Adipocyte (in vitro differentiated cells): Measurements from ENCODE around the gene ITIH3.

Experiments
- DNase-seq: peaks from one replicate; pipeline ENCODE4 v3.0.0-alpha.2; 2015; ENCODE audit warnings: low read depth
- H3K27me3 ChIP-seq: replicated peaks from 2 replicates; pipeline ENCODE4 v1.7.0; 2013; ENCODE audit warnings: mild to moderate bottlenecking, low read length, moderate library complexity; ENCODE audit not compliant: control insufficient read depth, insufficient read depth
- H3K36me3 ChIP-seq: 2 replicates; pipeline ENCODE4 v1.7.0; 2013; ENCODE audit warnings: low read length, mild to moderate bottlenecking, moderate library complexity; ENCODE audit not compliant: control insufficient read depth, insufficient read depth, severe bottlenecking
- H3K4me1 ChIP-seq: 2 replicates; pipeline ENCODE4 v1.7.0; 2013; ENCODE audit warnings: mild to moderate bottlenecking, low read length, moderate library complexity; ENCODE audit not compliant: control insufficient read depth, insufficient read depth
- H3K4me3 ChIP-seq: 2 replicates; pipeline ENCODE4 v1.7.0; 2013; ENCODE audit warnings: mild to moderate bottlenecking, low read length, moderate library complexity
- H3K9ac ChIP-seq: 2 replicates; pipeline ENCODE4 v1.7.0; 2013; ENCODE audit warnings: mild to moderate bottlenecking, low read length, moderate library complexity
- H3K9me3 ChIP-seq: 2 replicates; pipeline ENCODE4 v1.7.0; 2013; ENCODE audit warnings: mild to moderate bottlenecking, low read length, moderate library complexity; ENCODE audit not compliant: control insufficient read depth

The ITIH3 gene

DNA sequence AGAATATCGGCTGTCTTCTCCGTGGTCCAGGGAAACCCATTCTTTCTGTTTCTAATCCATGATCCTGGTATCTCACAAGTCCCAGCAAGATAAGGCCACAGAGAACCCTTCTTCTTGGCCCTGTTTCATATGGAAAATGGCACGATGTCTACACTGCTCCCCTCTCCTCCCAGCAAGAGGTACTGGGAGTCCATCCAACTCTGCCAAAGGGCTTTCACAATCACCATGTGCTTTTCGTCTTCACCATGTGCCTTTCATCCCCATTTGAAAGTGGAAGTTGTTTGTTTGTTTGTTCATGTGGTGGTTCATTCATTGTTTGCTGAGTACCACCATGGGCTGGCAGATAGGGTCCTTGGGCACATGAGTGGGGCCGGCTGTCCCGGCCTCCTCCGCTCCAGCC lies 5.5 kb downstream of the ITIH3 start:
- no peaks in the 10 kb centered on the region for H3K36me3 ChIP-seq
- peak; percentile 34 for DNase-seq
- no peak overlapping the region for H3K9ac ChIP-seq
- H3K4me1 ChIP-seq: peaks cover 25% of the 10 kb centered on the region
- H3K9me3 ChIP-seq: no peaks in the 10 kb centered on the region
- H3K4me3 ChIP-seq: no peak overlapping the region
- H3K27me3 ChIP-seq: peaks cover 4% of the 10 kb centered on the region

DNA sequence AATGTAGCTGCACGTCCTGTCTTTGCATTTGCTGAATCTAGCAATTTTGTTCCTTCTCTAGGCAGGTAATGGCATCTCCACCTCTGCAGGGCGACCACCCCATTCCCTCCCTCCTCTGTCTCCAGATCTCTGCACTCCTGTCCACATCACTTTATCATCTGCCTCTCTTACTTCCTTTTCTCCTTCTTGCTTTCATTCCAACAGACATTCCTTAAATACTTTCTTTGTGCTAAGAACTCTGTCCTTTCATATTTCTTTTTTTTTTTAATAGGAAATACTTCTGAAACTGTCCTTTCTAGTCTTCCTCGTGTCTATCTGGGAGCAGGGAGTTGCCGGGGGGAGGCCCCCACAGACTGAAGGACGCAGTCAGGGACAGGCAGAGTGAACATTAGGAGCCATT lies 7.2 kb downstream of the ITIH3 start:
- peaks cover 25% of the 10 kb centered on the region for H3K4me1 ChIP-seq
- peaks cover 6% of the 10 kb centered on the region for H3K27me3 ChIP-seq
- no peaks in the 10 kb centered on the region for H3K9me3 ChIP-seq
- H3K4me3 ChIP-seq: no peak overlapping the region
- DNase-seq: peak; percentile 28
- H3K9ac ChIP-seq: peak overlapping the region; percentile 28
- no peaks in the 10 kb centered on the region for H3K36me3 ChIP-seq

DNA sequence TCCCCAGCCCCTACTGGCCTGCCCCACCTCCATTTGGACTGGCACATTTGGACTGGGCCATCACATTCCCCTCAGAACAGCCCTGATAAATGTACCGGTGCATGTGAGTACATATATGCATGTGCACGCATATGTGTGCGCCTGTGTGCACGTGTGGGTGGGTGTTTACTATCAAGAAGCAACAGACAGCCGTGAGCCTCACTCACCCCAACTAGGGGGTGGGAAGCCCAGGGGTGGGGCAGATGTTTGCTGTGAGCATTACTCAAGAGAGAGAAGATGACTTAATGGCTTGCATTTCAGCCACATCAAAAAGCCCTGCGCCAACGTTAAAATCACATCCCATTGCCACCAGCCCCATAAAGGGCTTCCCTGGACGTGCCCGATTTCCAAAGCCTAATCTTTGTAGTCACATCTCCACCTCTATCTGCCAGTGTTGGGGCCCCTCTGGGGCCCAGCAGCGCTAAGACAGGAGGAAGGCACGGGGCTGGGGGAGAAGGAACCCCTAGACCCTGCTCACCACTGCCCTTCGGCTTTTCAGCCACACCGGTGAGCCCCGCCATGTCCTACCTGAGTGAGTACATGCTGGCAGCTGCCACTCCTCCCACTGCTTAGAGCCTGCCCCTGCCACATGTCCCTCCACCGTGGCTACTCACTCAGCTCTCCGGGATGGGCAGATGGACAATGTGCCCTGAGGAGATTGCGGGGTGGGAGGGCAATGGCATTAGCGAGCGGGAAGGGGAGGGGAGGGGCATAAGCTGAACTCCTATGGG lies 10.9 kb downstream of the ITIH3 start:
- DNase-seq: no peak
- Histone ChIP-seq H3K36me3 (no peaks in the 10 kb centered on the region), H3K9ac (no peak overlapping the region), H3K4me1 (peaks cover 8% of the 10 kb centered on the region), H3K27me3 (peaks cover 29% of the 10 kb centered on the region), H3K9me3 (no peaks in the 10 kb centered on the region), H3K4me3 (no peak overlapping the region)

DNA sequence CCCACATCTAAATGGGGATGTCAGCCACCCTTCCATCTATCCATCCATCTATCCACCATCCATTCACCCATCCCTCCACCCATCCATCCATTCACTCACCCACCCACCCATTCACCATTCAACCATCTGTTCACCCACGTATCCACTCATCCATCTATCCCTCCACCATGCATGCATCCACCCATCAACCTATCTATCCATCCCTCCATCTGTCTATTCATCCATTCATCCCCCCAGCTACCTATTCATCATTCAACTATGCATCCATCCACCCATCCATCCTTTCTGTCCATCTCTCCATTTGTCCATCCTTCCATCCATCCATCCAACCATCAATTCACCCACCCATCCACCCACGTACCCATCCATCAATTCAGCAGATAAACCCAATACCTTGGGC lies 14.6 kb downstream of the ITIH3 start:
- Histone ChIP-seq H3K27me3 (peaks cover 31% of the 10 kb centered on the region), H3K9me3 (no peaks in the 10 kb centered on the region)

DNA sequence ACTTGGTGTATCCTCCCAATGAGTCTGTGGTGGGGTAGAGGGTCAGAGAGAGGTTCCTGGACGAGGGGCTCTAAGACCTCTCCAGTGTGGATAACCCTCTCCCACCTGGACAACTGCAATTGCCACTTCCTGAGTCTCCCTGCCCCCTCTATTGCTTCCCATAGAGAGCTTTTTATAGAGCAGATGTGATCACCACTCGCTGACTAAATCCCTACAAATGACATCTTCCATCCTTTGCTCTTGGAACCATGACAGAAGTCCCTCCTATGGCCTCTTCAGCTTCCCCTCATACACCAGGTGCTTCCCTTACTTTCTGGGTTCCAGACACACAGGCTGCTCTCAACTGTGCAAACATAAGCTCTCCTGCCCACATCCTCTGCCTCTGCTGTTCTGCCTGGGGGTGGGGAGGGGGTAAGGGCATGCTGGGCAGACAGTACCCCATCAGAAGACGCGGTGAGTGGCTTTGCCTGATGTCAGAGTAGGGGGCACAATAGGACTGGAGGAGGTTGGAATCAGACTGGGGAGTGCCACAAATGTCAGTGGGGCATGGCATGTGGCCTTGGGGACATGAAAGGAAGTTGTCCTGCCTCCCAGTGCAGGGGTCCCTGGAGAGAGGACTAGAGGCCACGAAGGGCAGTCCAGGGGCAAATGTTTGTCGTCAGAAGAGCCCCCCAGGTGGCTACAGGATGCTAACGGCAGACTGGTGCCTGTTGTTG lies 15.2 kb downstream of the ITIH3 start:
- Histone ChIP-seq H3K9me3 (no peaks in the 10 kb centered on the region), H3K9ac (no peak overlapping the region), H3K36me3 (no peaks in the 10 kb centered on the region), H3K27me3 (peaks cover 35% of the 10 kb centered on the region), H3K4me1 (no peaks in the 10 kb centered on the region), H3K4me3 (no peak overlapping the region)
- no peak for DNase-seq

More for the DNA sequence above, 14.6 kb downstream of the ITIH3 start:
- Histone ChIP-seq H3K4me3 (no peak overlapping the region), H3K9ac (no peak overlapping the region), H3K36me3 (no peaks in the 10 kb centered on the region), H3K4me1 (no peaks in the 10 kb centered on the region)
- DNase-seq: no peak

DNA sequence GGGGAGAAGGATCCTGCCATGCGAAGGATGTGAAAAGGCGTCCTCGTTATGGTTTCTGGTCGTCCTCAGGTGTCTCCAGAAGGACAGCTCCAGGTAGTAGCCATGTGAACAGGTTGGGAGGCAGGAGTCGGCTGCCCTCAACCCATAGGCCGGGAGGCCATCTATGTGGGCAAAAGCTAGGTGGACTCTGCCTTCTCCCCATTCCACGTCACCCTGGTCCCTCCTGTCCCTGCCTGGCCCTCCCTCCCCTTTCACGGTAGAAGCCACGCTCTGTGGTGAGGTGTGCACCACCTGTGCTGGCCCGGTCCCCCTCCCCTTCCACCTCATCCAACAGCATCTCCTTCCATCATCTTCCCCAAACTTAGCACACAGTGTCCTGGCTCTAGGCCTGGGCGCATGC lies 16.3 kb downstream of the ITIH3 start:
- Histone ChIP-seq H3K4me1 (no peaks in the 10 kb centered on the region), H3K9ac (no peak overlapping the region), H3K9me3 (no peaks in the 10 kb centered on the region), H3K36me3 (no peaks in the 10 kb centered on the region), H3K27me3 (peaks cover 35% of the 10 kb centered on the region), H3K4me3 (no peak overlapping the region)
- no peak for DNase-seq

DNA sequence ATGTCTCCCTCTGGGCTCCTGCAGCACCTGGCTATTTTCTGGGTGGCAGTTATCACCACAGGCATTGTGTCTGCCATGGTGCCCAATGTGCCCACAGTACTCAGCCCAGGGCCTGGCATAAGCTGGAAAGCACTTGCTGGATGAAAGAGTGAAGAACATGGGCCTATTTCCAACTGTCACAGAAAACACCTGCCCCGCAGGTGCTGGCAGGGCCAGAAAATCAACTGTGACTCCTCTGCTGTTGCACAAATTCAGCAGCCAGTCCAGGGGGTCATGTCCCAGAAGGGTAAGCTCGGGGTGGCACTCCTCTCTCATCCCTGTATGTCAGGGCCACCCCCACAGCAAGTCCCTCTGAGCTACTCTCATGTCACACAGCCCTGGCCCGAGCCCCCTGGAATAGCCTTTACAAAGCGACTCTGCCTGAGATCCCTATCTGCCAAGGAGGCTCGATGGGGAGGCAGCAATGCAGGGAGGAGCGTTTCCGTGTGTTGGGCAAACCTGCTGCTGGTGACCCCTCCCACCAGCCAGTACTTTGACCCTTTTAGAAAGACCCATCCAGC lies 16.9 kb downstream of the ITIH3 start:
- H3K27me3 ChIP-seq: peaks cover 37% of the 10 kb centered on the region
- no peaks in the 10 kb centered on the region for H3K36me3 ChIP-seq
- no peaks in the 10 kb centered on the region for H3K9me3 ChIP-seq
- DNase-seq: no peak
- no peak overlapping the region for H3K4me3 ChIP-seq
- no peak overlapping the region for H3K9ac ChIP-seq
- no peaks in the 10 kb centered on the region for H3K4me1 ChIP-seq

DNA sequence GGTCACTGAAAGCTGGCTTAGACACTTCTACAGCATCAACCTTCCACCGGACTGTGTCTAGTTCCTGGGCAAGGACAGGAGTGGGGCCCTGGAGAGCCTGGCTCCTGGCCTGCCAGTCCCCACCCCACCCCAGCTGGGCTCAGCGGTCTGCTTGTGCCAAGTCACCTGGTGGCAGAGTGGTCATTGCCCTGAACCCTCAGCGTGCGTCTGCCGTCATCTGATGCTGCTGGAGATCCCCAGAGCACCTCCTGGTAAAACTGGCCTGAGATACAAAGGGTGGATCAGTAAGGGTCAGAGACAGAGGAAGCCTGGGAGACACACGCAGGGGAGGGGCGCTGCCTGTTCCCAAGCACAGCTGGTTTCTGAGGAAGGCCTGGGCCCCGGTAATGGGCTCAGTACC lies 19.2 kb downstream of the ITIH3 start:
- Histone ChIP-seq H3K4me1 (no peaks in the 10 kb centered on the region), H3K36me3 (no peaks in the 10 kb centered on the region), H3K9me3 (no peaks in the 10 kb centered on the region), H3K4me3 (no peak overlapping the region), H3K9ac (no peak overlapping the region), H3K27me3 (peaks cover 28% of the 10 kb centered on the region)
- no peak for DNase-seq

DNA sequence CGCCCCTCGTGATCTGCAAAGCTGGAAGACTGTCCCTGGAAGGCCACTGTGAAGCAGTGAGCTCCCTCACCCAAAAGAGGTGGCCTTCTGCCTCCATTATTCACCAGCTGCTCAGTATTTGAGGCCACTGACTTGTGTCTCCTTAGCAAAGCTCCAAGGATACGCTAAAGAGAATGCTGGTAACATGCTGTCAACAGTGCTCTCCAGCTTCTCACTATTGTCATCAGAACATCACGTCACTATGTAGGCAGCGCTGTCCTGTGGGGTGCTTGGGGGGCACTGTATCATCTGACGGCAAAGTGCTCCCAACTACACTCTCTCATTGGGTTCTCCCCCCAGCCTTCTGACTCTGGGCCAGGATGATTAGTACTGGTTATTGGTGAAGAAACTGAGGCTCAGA lies 21.6 kb downstream of the ITIH3 start:
- H3K27me3 ChIP-seq: peaks cover 17% of the 10 kb centered on the region
- H3K9ac ChIP-seq: no peak overlapping the region
- H3K4me1 ChIP-seq: no peaks in the 10 kb centered on the region
- no peaks in the 10 kb centered on the region for H3K9me3 ChIP-seq
- H3K4me3 ChIP-seq: no peak overlapping the region
- no peak for DNase-seq
- H3K36me3 ChIP-seq: no peaks in the 10 kb centered on the region

DNA sequence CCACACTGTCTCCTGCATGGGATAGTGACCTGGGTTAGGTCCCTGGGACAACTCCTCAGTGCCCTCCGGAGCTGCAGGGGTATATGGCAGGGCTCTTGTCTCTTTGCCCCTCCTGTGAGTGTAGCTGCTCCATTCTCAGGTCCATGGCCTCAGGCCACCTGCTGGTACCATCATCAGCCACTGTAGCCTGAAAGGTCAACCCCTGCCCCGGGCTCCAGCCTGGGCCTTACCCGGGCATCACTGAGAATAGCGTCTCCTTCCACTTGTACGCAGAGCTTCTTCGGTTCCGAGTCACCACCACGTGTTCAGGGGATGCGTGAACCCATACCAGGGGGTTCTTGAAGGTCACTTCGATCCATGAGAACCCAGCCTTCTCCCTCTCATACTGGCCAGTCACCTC lies 22.1 kb downstream of the ITIH3 start:
- Histone ChIP-seq H3K9ac (no peak overlapping the region), H3K36me3 (no peaks in the 10 kb centered on the region), H3K9me3 (no peaks in the 10 kb centered on the region), H3K27me3 (peaks cover 20% of the 10 kb centered on the region), H3K4me1 (no peaks in the 10 kb centered on the region), H3K4me3 (no peak overlapping the region)
- no peak for DNase-seq

DNA sequence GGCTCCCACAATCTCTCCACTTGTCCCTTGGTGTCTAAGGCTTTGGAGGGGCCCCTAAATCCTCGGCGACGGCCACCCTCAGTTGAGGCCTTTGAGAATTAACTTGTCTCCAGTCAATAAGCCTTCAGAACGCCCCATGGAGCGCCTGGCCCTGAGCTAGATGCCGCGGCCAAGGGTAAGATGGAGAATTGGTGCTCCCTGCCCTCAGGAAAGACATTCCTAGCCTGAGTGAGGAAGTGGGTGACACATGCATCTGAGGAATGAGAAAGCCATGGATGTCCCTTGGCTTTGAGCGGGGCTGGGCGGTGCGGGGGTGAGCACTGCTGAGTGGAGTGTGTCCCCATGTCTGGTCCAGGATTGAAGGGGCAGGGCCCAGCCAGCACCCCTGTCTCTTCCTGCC lies 22.6 kb downstream of the ITIH3 start:
- Histone ChIP-seq H3K9ac (no peak overlapping the region), H3K4me3 (no peak overlapping the region), H3K9me3 (no peaks in the 10 kb centered on the region), H3K36me3 (no peaks in the 10 kb centered on the region), H3K4me1 (no peaks in the 10 kb centered on the region), H3K27me3 (peaks cover 21% of the 10 kb centered on the region)
- no peak for DNase-seq
